Hair follicle dermal papilla cell (primary cell): Measurements from ENCODE around the gene FGFR1OP2. TPM values are rescaled to one million over a fixed set of nuclear protein-coding genes. Genes with fewer than 3 reads are reported as not detected.

Experiments used
- total RNA-seq: library from RNA; depleted of rRNA; stranded (reverse); fragments of >200 nt; gene quantifications from 2 replicates; pipeline ENCODE4 v1.2.3, GENCODE V29; 2012

FGFR1OP2 gene
- total RNA-seq: 28.8 and 35.2 TPM in 2 replicates

GRCh38 chr12:26937863-26938700, at the start of gene FGFR1OP2, which contains the start of gene INTS13:
Gene FGFR1OP2, plus strand, starts transcription at chr12:26938470. Its CDS starts 15,689 bp downstream, at chr12:26954159.
Gene INTS13, minus strand, starts transcription at chr12:26937981. Its CDS starts 1,178 bp downstream, at chr12:26936803.

DNA sequence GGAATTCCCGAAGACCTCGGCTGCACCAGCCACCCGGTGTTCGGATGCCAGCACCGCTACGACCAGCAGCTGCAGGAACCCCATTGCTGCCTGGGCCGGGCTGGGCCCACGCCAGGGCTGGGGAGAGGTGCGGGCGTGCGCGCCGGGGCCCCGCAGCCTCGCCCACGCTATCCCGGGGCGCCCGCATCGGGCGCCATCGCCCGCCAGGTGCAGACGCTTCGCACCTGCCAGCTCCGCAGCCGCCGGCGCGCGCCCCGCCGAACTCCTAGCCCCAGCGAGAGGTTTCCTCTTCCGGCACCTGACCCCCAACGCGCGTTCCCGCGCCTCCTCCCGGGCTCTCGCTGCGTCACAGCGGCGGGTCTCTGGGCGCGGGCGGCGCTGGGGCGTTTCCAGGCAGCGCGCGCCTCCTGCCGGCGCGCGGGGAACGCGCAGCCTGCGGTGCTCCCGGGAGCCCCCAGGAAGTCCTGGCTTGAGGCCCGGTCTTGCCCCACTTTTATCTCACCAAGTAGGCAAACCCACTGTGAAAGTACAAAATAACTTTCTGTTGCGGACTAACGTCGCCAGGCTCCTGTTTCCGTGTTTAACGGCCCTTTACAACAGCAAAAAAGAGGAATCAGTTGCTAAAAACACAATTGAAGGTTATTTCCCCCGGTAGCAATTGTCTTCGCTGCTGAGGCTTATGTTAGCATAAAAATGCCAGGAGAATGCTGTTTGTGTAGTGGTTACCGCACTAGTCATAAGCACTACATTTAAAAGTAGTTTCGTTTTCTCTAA, 76.0 kb downstream of the FGFR1OP2 start, which contains the start of gene TM7SF3:
Gene TM7SF3 (minus strand): TSS at position 300 of the 774 bp plus-strand sequence. CDS start 216 bp downstream, at position 84.

Other genes starting within 250 kb of the FGFR1OP2 start
- 20.9 and 23.4 TPM in 2 replicates for gene ITPR2, start 105.3 kb upstream of the FGFR1OP2 start, total RNA-seq
- 21.6 and 26.9 TPM in 2 replicates for gene INTS13, start 489 bp upstream of the FGFR1OP2 start, total RNA-seq
- 50.8 and 51.2 TPM in 2 replicates for gene TM7SF3, start 75.9 kb downstream of the FGFR1OP2 start, total RNA-seq
- 48.5 and 57.3 TPM in 2 replicates for gene MED21, start 84.1 kb downstream of the FGFR1OP2 start, total RNA-seq
- not detected in 2 replicates for gene C12orf71, start 144.1 kb downstream of the FGFR1OP2 start, total RNA-seq